Gastrocnemius medialis (tissue), 4 donors: ENCODE measurements around the gene PLA2G5. TPM values are rescaled to one million over a fixed set of nuclear protein-coding genes. Genes with fewer than 3 reads are reported as not detected.
"Not testable (repeated sequence)": the region's sequence is repeated elsewhere in the genome, so short reads cannot be mapped to it uniquely, and the experiment has no call there.

Experiments
- ATAC-seq, 2 donors: fragments of 150-250 bp; one replicate each; pipeline ENCODE4 v1.9.1; 2016
- DNase-seq, 2 donors: peaks; one replicate each; pipeline ENCODE4 v3.0.0-alpha.2; 2019
- H3K27ac ChIP-seq, 4 donors: fragments of 200-600 bp; sonication (generic); 1 replicate in 1 of 4; 2 replicates in 3 of 4; pipeline ENCODE4 v1.5.1; 2016 to 2018; ENCODE audit warnings: mild to moderate bottlenecking in 2 of 4, moderate library complexity in 1 of 4
- H3K27me3 ChIP-seq, 3 donors: fragments of 200-600 bp; sonication (generic) in 2 of 3; 1 replicate in 1 of 3; 2 replicates in 2 of 3; pipeline versions ENCODE4 v1.5.1 to v1.6.0; 2016 to 2019; ENCODE audit warnings: mild to moderate bottlenecking in 1 of 3, moderate library complexity in 1 of 3
- H3K36me3 ChIP-seq, 2 donors: fragments of 200-600 bp; sonication (generic) in 1 of 2; one replicate each; pipeline ENCODE4 v1.5.1; 2017 to 2018
- H3K4me1 ChIP-seq, 2 donors: fragments of 200-600 bp; sonication (generic) in 1 of 2; one replicate each; pipeline ENCODE4 v1.5.1; 2016 to 2017; ENCODE audit warnings: mild to moderate bottlenecking in 2 of 2
- H3K4me3 ChIP-seq, 4 donors: fragments of 200-600 bp; sonication (generic) in 3 of 4; 1 replicate in 1 of 4; 2 replicates in 3 of 4; pipeline ENCODE4 v1.5.1; 2016 to 2019; ENCODE audit warnings: mild to moderate bottlenecking in 2 of 4
- H3K9me3 ChIP-seq, 3 donors: fragments of 200-600 bp; sonication (generic) in 2 of 3; 1 replicate in 1 of 3; 2 replicates in 2 of 3; pipeline ENCODE4 v1.5.1; 2016 to 2019
- CTCF ChIP-seq, 5 experiments: fragments of 450-650 bp in 3 of 5; fragments of 200-600 bp in 2 of 5; sonication (generic) in 2 of 5; IDR thresholded peaks in 4 of 5; conservative IDR thresholded peaks in 1 of 5; 1 replicate in 4 of 5; 2 replicates in 1 of 5; pipeline ENCODE4 v1.5.1; 2016 to 2019; ENCODE audit warnings: antibody characterized with exemption in 5 of 5, mild to moderate bottlenecking in 3 of 5, moderate library complexity in 3 of 5
- POLR2A ChIP-seq, 2 donors: fragments of 450-650 bp; IDR thresholded peaks; one replicate each; pipeline ENCODE4 v1.6.1; 2017; ENCODE audit warnings: antibody characterized with exemption in 2 of 2, mild to moderate bottlenecking in 2 of 2, moderate library complexity in 2 of 2
- in situ Hi-C, 4 donors: fragments of 200-750 bp; cut with MboI; loops; one replicate each; pipeline versions ENCODE4 v1.15.0 to v1.8.0; 2017; ENCODE audit warnings: low sequenced_read_pairs in 4 of 4
- intact Hi-C: fragments of 100-400 bp; cut with DNase I; formaldehyde crosslinking; loops from one replicate; pipeline ENCODE4 v1.15.1; 2023; ENCODE audit warnings: low total_unique reads
- total RNA-seq, 4 donors: library from RNA; depleted of rRNA; stranded (reverse); fragments of >200 nt; gene quantifications; one replicate each; pipeline versions ENCODE4 v1.1.0 to v1.2.3, GENCODE V29; 2016

PLA2G5 gene
- total RNA-seq, 4 donors from 2014 or later = not detected

DNA sequence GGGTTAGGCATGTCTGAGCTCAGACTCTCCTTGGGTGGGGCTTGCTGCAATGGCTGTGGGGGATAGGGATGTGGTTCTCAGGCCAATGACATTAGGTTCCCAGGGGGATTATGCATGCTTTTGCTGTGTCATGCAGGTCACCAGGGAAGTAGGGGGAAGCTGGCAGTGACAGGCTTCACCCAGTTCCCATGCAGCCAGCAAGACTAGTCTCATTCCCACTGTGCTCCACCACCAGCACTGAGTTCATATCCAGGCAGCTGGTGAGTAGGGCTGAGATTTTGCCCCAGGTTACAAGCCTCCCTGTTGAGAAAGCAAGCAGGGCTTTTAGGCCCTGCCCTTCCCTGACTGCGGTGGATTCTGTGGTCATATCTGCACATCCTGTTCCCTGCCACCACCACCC lies 32.1 kb upstream of the PLA2G5 start:
- no peaks in the 10 kb centered on the region for H3K9me3 ChIP-seq
- in situ Hi-C loops = no loop called here
- no peak overlapping the region for H3K4me3 ChIP-seq
- TF ChIP-seq POLR2A (IDR thresholded peaks at IDR 0.05) (no peak), CTCF (IDR thresholded peaks at IDR 0.05 in 4 of 5, conservative IDR thresholded peaks at IDR 0.05 in 1 of 5) (no peak)
- DNase-seq (no peak), ATAC-seq (no peak)
- no peak overlapping the region for H3K27ac ChIP-seq
- intact Hi-C loops = no loop called here
- H3K4me1 ChIP-seq = no peaks in the 10 kb centered on the region
- H3K27me3 ChIP-seq = no peaks in the 10 kb centered on the region
- no peaks in the 10 kb centered on the region for H3K36me3 ChIP-seq

- in situ Hi-C loops = loop anchor here in 1 of 4 donors (10.0 kb wide), 1 partner anchor 62 kb away; no protein-coding TSS in a partner anchor
- no peak for ATAC-seq
- H3K27ac ChIP-seq = no peak overlapping the region
These were observed 22.9 kb upstream of the PLA2G5 start for GRCh38 chr1:20047096-20047495.

DNA sequence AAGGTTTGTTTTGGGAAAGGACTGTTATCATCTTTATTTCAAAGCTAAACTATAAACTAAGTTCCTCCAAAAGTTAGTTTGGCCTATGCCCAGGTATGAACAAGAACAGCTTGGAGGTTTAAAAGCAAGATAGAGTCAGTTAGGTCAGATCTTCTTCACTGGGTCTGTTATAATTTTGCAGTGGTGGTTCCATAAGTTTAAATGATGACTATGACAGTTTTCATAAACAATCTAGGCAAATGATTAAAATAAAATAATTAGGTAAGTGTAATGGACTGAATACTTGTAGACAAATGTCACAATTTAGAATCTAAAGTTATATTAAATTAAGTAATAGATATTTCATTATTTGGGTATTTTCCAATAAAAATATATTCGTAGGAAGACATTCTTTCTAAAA lies 21.4 kb upstream of the PLA2G5 start:
- ATAC-seq = no peak
- TF ChIP-seq POLR2A (IDR thresholded peaks at IDR 0.05) (no peak), CTCF (IDR thresholded peaks at IDR 0.05 in 4 of 5, conservative IDR thresholded peaks at IDR 0.05 in 1 of 5) (no peak)
- Histone ChIP-seq H3K9me3 (no peaks in the 10 kb centered on the region), H3K4me1 (no peaks in the 10 kb centered on the region), H3K36me3 (no peaks in the 10 kb centered on the region), H3K27ac (no peak overlapping the region), H3K4me3 (no peak overlapping the region), H3K27me3 (no peaks in the 10 kb centered on the region)
- no peak for DNase-seq
- intact Hi-C loops = no loop called here
- in situ Hi-C loops = loop anchor here in 1 of 4 donors (10.0 kb wide), 1 partner anchor 64 kb away; no protein-coding TSS in a partner anchor

More at GRCh38 chr1:20047096-20047495, 22.9 kb upstream of the PLA2G5 start:
- Histone ChIP-seq H3K4me1 (no peaks in the 10 kb centered on the region), H3K36me3 (no peaks in the 10 kb centered on the region), H3K9me3 (no peaks in the 10 kb centered on the region), H3K4me3 (no peak overlapping the region), H3K27me3 (peaks cover 0 to 3% (median 0%) of the 10 kb centered on the region in 3 donors)
- no peak for DNase-seq
- intact Hi-C loops = no loop called here
- TF ChIP-seq POLR2A (IDR thresholded peaks at IDR 0.05) (no peak), CTCF (IDR thresholded peaks at IDR 0.05 in 4 of 5, conservative IDR thresholded peaks at IDR 0.05 in 1 of 5) (no peak)

DNA sequence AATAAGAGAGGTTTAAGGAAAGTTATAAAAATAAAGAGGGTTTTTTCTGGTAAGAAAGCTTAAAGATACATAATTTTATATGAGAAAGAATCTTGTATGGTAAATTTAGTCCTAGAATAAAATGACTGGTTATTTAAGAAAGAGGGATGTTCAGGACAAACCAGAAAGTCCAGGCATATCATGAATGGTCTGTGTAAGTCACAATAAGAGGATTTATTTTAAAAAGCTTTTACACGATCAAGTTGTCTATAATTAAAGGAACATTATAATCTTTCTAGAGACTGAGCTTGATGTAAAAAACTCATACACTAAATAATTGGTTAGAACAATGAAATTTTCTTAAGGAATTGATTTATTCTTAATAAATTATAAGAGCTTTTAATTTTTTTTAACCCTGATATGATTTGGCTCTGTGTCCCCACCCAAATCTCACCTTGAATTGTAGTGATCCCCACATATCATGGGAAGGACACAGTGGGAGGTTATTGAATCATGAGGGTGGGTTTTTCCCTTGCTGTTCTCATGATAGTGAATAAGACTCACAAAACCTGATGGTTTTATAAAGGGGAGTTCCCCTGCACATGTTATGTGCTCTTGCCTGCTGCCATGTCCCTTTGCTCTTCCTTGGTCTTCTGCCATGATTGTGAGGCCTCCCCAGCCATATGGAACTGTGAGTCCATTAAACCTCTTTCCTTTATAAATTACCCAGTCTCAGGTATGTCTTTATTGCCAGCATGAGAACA lies 20.8 kb upstream of the PLA2G5 start:
- H3K27ac ChIP-seq, ATAC-seq, intact Hi-C loops, H3K4me3 ChIP-seq, H3K9me3 ChIP-seq, H3K27me3 ChIP-seq, H3K36me3 ChIP-seq, DNase-seq, H3K4me1 ChIP-seq: not testable (repeated sequence)
- in situ Hi-C loops = loop anchor here in 1 of 4 donors (10.0 kb wide), 1 partner anchor 64 kb away; no protein-coding TSS in a partner anchor

DNA sequence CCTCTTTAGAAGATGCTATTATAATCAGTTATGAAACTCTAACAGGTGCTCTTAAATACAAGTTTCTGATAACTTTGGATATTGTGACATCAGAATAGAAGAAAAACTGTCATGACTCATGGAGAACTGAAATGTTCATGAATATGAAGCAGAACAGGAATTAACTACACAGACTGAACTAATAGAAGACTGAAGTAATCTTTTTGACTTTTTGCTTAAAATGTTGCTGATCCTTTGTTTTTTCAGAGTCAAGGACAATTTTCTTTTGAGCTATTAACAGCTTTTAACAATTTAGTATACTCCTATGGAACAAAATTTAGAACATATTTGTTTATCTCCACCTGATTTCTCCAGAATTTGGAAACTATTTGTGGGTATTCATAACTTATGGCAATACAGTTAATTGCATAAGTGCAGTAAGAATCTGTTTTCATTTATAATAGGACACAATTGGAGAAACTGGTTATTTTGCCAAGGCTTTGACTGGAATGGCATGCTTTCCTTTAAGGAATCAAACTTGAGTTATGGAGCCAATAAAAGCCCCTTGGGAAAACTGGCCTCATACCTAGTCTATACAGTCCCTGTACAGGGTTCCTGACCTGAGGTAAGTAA lies 18.7 kb upstream of the PLA2G5 start:
- Histone ChIP-seq H3K27ac (no peak overlapping the region), H3K27me3 (no peaks in the 10 kb centered on the region), H3K9me3 (no peaks in the 10 kb centered on the region), H3K4me1 (no peaks in the 10 kb centered on the region), H3K4me3 (no peak overlapping the region), H3K36me3 (no peaks in the 10 kb centered on the region)
- intact Hi-C loops (no loop called here), in situ Hi-C loops (no loop called here)
- ATAC-seq (no peak), DNase-seq (no peak)
- TF ChIP-seq POLR2A (IDR thresholded peaks at IDR 0.05) (no peak), CTCF (IDR thresholded peaks at IDR 0.05 in 4 of 5, conservative IDR thresholded peaks at IDR 0.05 in 1 of 5) (no peak)
